Tibial nerve (tissue), 4 donors: ENCODE measurements around the gene DMD.

Source experiments
- CTCF ChIP-seq, 5 experiments: fragments of 200-600 bp in 3 of 5; fragments of 450-650 bp in 2 of 5; sonication (generic) in 3 of 5; IDR thresholded peaks; one replicate each; pipeline ENCODE4 v1.5.1; 2016 to 2019; ENCODE audit warnings: antibody characterized with exemption in 5 of 5, mild to moderate bottlenecking in 3 of 5, moderate library complexity in 2 of 5
- EP300 ChIP-seq, 2 donors: sonication (generic); formaldehyde crosslinking; IDR thresholded peaks; one replicate each; pipeline ENCODE4 v1.6.1; 2017; ENCODE audit warnings: antibody characterized with exemption in 2 of 2, mild to moderate bottlenecking in 1 of 2
- POLR2A ChIP-seq, 2 donors: fragments of 450-650 bp; IDR thresholded peaks; one replicate each; pipeline ENCODE4 v1.6.1; 2017; ENCODE audit warnings: antibody characterized with exemption in 2 of 2, mild to moderate bottlenecking in 2 of 2, moderate library complexity in 2 of 2

- TF ChIP-seq CTCF (IDR thresholded peaks at IDR 0.05), result no peak
- TF ChIP-seq POLR2A (IDR thresholded peaks at IDR 0.05), result no peak
- TF ChIP-seq EP300 (IDR thresholded peaks at IDR 0.05), result no peak
Measured at GRCh38 chrX:31301203-31301602, 1910.1 kb downstream of the DMD start.
